Tibial nerve (tissue), 4 donors: ENCODE results near the gene BGLAP. TPM values are rescaled to one million over a fixed set of nuclear protein-coding genes. Genes with fewer than 3 reads are reported as not detected.

Experiments
- DNase-seq, 2 donors: peaks; one replicate each; pipeline ENCODE4 v3.0.0-alpha.2; 2019; ENCODE audit warnings: low spot score in 2 of 2
- H3K27ac ChIP-seq, 4 donors: fragments of 200-600 bp; sonication (generic) in 3 of 4; one replicate each; pipeline ENCODE4 v1.5.1; 2017 to 2019; ENCODE audit warnings: mild to moderate bottlenecking in 1 of 4
- H3K27me3 ChIP-seq, 2 donors: fragments of 200-600 bp; sonication (generic) in 1 of 2; one replicate each; pipeline versions ENCODE4 v1.5.1 to v1.6.0; 2017 to 2019
- H3K36me3 ChIP-seq, 3 donors: fragments of 200-600 bp; sonication (generic); one replicate each; pipeline ENCODE4 v1.5.1; 2018 to 2019
- H3K4me1 ChIP-seq, 4 donors: fragments of 200-600 bp; sonication (generic) in 3 of 4; one replicate each; pipeline ENCODE4 v1.5.1; 2017 to 2019
- H3K4me3 ChIP-seq, 4 donors: fragments of 200-600 bp; sonication (generic) in 3 of 4; one replicate each; pipeline ENCODE4 v1.5.1; 2017 to 2019; ENCODE audit warnings: mild to moderate bottlenecking in 1 of 4, moderate library complexity in 1 of 4
- H3K9me3 ChIP-seq, 4 donors: fragments of 200-600 bp; sonication (generic) in 3 of 4; one replicate each; pipeline ENCODE4 v1.5.1; 2017 to 2019
- EP300 ChIP-seq, 2 donors: sonication (generic); formaldehyde crosslinking; IDR thresholded peaks; one replicate each; pipeline ENCODE4 v1.6.1; 2017; ENCODE audit warnings: antibody characterized with exemption in 2 of 2, mild to moderate bottlenecking in 1 of 2
- POLR2A ChIP-seq, 2 donors: fragments of 450-650 bp; IDR thresholded peaks; one replicate each; pipeline ENCODE4 v1.6.1; 2017; ENCODE audit warnings: antibody characterized with exemption in 2 of 2, mild to moderate bottlenecking in 2 of 2, moderate library complexity in 2 of 2
- WGBS, 2 donors: methylation state at CpG; one replicate each; pipeline ENCODE4 v1.1.5; 2018; 5-methylcytosine and 5-hydroxymethylcytosine counted together
- total RNA-seq, 4 donors: library from RNA; depleted of rRNA; stranded (reverse); fragments of >200 nt; gene quantifications; one replicate each; pipeline ENCODE4 v1.1.0, GENCODE V29; 2016
- TF ChIP-seq, protein P1 (sequence below), 5 experiments: fragments of 200-600 bp in 3 of 5; fragments of 450-650 bp in 2 of 5; sonication (generic) in 3 of 5; IDR thresholded peaks; one replicate each; pipeline ENCODE4 v1.5.1; 2016 to 2019; ENCODE audit warnings: antibody characterized with exemption in 5 of 5, mild to moderate bottlenecking in 3 of 5, moderate library complexity in 2 of 5

BGLAP gene
- total RNA-seq, 4 donors from 2014 or later, result 2.1 to 5.2 (median 2.7) TPM; not detected in 1

DNA sequence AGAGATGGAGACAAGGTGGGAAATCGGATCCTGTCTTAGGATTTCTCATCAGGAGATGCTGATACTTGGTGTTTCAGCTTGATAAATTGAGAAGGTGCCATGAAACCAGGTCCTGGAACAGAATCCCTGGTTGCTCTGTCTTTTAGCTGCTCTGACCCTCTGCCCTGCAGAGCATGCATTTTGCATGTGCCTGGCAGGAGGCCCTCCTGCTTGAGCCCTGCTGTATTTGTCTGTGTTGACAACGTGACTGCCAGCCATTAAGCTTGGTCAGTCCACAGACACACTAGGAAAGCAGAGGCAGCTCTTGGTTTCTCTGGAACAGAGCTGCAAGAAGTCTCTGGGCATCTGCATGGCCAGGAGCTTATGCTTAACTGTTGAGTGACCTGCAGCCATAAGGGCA is 45.5 kb upstream of the BGLAP start:
- no peak for DNase-seq
- no peaks in the 10 kb centered on the region for H3K27me3 ChIP-seq
- H3K27ac ChIP-seq, result no peak overlapping the region
- 67 to 73% methylated on average over 2 of the region's 2 CpGs for WGBS, 2 donors
- no peak for TF ChIP-seq POLR2A (IDR thresholded peaks at IDR 0.05)
- TF ChIP-seq, protein P1, sequence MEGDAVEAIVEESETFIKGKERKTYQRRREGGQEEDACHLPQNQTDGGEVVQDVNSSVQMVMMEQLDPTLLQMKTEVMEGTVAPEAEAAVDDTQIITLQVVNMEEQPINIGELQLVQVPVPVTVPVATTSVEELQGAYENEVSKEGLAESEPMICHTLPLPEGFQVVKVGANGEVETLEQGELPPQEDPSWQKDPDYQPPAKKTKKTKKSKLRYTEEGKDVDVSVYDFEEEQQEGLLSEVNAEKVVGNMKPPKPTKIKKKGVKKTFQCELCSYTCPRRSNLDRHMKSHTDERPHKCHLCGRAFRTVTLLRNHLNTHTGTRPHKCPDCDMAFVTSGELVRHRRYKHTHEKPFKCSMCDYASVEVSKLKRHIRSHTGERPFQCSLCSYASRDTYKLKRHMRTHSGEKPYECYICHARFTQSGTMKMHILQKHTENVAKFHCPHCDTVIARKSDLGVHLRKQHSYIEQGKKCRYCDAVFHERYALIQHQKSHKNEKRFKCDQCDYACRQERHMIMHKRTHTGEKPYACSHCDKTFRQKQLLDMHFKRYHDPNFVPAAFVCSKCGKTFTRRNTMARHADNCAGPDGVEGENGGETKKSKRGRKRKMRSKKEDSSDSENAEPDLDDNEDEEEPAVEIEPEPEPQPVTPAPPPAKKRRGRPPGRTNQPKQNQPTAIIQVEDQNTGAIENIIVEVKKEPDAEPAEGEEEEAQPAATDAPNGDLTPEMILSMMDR (IDR thresholded peaks at IDR 0.05), result no peak
- no peak for TF ChIP-seq EP300 (IDR thresholded peaks at IDR 0.05)
- H3K4me3 ChIP-seq, result no peak overlapping the region
- no peaks in the 10 kb centered on the region for H3K9me3 ChIP-seq
- H3K36me3 ChIP-seq, result peaks cover 0 to 32% (median 0%) of the 10 kb centered on the region in 3 donors
- H3K4me1 ChIP-seq, result peaks cover 0 to 37% (median 8%) of the 10 kb centered on the region in 4 donors

DNA sequence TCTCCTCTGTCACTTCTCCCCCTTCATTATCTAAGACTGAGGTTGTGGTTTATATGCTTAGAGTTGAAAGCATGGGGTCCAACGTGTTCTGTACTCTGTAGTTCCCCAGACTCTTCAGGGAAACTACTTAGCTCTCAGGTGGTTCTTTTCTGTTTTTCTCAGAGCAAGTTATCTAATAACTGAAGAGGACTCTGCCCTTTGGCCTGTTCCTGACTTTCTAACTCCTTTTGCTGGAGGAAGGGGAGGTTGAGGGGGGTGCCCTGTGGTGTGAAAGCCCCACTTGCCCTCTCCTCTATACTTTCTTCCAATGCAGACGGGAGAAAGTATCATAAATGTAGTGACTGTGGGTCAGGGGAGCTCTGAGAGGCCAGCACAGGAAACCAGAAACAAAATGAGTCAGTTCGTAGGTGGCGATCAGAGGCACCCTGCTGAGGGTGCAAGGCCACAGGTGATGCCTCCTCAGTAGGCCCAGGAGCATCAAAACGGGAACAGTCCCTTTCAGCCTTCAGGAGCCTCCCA is 43.1 kb upstream of the BGLAP start:
- no peak for DNase-seq
- peaks cover 0 to 49% (median 0%) of the 10 kb centered on the region in 3 donors for H3K36me3 ChIP-seq
- peaks cover 0 to 46% (median 8%) of the 10 kb centered on the region in 4 donors for H3K4me1 ChIP-seq
- H3K27me3 ChIP-seq, result no peaks in the 10 kb centered on the region
- no peak overlapping the region for H3K4me3 ChIP-seq
- 84 to 86% methylated on average over 5 of the region's 5 CpGs for WGBS, 2 donors
- H3K9me3 ChIP-seq, result no peaks in the 10 kb centered on the region
- TF ChIP-seq, protein P1 (IDR thresholded peaks at IDR 0.05), result no peak
- TF ChIP-seq EP300 (IDR thresholded peaks at IDR 0.05) (no peak), POLR2A (IDR thresholded peaks at IDR 0.05) (no peak)
- no peak overlapping the region for H3K27ac ChIP-seq

DNA sequence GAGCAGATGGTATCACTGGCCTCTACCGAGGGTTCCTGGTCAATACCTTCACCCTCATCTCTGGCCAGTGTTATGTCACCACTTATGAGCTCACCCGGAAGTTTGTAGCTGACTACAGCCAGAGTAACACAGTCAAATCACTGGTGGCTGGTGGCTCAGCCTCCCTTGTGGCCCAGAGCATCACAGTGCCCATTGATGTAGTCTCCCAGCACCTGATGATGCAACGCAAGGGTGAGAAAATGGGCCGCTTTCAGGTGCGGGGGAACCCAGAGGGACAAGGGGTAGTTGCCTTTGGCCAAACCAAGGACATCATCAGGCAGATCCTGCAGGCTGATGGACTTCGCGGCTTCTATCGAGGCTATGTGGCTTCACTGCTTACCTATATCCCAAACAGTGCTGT is 41.9 kb upstream of the BGLAP start:
- DNase-seq, result no peak
- Histone ChIP-seq H3K9me3 (no peaks in the 10 kb centered on the region), H3K4me1 (peaks cover 0 to 36% (median 2%) of the 10 kb centered on the region in 4 donors), H3K27me3 (no peaks in the 10 kb centered on the region), H3K27ac (no peak overlapping the region), H3K36me3 (peaks cover 0 to 58% (median 0%) of the 10 kb centered on the region in 3 donors), H3K4me3 (no peak overlapping the region)
- TF ChIP-seq, protein P1 (IDR thresholded peaks at IDR 0.05), result no peak
- no peak for TF ChIP-seq EP300 (IDR thresholded peaks at IDR 0.05)
- TF ChIP-seq POLR2A (IDR thresholded peaks at IDR 0.05), result no peak
- 89 to 96% methylated on average over 7 to 8 of the region's 8 CpGs for WGBS, 2 donors

DNA sequence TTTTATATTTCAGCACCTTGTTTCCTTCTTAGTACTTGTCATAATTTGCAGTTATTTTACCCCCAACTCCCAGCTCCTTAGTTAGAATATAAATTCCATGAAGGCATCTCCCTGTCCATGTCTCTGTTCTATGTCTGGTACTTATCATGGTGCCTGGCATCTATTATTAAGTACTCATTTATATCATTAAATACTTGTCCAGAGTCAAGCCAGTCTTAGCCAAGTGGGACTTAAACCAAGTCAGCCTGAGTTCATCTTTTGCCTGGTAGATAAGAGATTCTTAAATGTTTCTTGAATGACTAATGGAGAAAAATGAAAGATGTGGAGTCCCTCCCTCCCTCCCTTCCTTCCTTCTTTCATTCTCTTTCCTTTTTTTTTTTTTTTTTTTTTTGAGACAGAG is 38.7 kb upstream of the BGLAP start:
- TF ChIP-seq, protein P1 (IDR thresholded peaks at IDR 0.05), result no peak
- H3K9me3 ChIP-seq, result no peaks in the 10 kb centered on the region
- DNase-seq, result no peak
- no peaks in the 10 kb centered on the region for H3K27me3 ChIP-seq
- no peak overlapping the region for H3K4me3 ChIP-seq
- peaks cover 0 to 21% (median 0%) of the 10 kb centered on the region in 4 donors for H3K4me1 ChIP-seq
- no peak overlapping the region for H3K27ac ChIP-seq
- peaks cover 0 to 77% (median 7%) of the 10 kb centered on the region in 3 donors for H3K36me3 ChIP-seq

DNA sequence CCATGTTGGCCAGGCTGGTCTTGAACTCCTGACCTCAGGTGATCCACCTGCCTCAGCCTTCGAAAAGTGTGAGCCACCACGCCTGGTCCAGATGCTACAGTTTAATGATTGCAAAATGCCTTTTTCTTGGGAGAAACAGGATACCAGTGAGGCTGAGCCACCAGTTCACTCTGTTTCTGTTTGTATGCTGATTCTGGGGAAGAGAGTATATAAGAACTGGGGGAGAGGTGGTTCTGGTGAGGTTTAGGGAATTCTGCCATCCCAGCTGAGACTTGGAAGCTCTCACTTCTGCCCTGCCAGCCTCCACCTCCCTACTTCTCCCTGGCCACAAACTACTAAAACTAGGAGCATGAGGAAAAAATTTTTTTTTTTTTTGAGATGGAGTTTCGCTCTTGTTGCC is 37.3 kb upstream of the BGLAP start:
- peaks cover 0 to 82% (median 7%) of the 10 kb centered on the region in 3 donors for H3K36me3 ChIP-seq
- no peak for DNase-seq

DNA sequence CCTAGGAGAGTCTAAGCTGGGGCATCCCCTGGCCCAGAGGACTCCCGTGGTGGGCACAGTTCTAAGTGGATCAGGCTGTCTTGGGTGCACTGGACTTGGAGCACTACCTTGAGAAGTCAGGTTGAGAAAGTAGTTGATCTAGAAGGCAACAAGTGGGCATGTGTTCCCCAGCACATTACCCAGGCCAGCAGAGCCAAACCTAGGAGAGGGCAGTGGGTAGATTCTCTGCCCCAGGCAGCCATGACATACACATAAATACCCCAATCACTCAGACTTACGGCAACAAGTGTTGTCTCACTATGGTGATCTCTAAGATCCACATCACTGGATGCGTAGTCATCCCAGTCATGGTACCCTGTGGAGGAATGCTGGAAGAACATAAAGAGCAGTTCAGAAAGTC is 30.7 kb upstream of the BGLAP start:
- Histone ChIP-seq H3K27ac (no peak overlapping the region), H3K36me3 (peaks cover 0 to 54% (median 4%) of the 10 kb centered on the region in 3 donors), H3K4me3 (no peak overlapping the region), H3K4me1 (peaks cover 0 to 30% (median 14%) of the 10 kb centered on the region in 4 donors), H3K9me3 (no peaks in the 10 kb centered on the region), H3K27me3 (no peaks in the 10 kb centered on the region)
- TF ChIP-seq EP300 (IDR thresholded peaks at IDR 0.05) (no peak), POLR2A (IDR thresholded peaks at IDR 0.05) (no peak)
- TF ChIP-seq, protein P1 (IDR thresholded peaks at IDR 0.05), result no peak
- no peak for DNase-seq
- 87 to 97% methylated on average over 3 of the region's 3 CpGs for WGBS, 2 donors

More for the DNA sequence above, 37.3 kb upstream of the BGLAP start:
- Histone ChIP-seq H3K4me3 (no peak overlapping the region), H3K27ac (no peak overlapping the region), H3K27me3 (no peaks in the 10 kb centered on the region), H3K9me3 (no peaks in the 10 kb centered on the region), H3K4me1 (peaks cover 0 to 21% (median 0%) of the 10 kb centered on the region in 4 donors)
- TF ChIP-seq POLR2A (IDR thresholded peaks at IDR 0.05), result no peak
- WGBS, 2 donors, result 92 to 94% methylated on average over 3 of the region's 3 CpGs
